Fibroblast of lung (primary cell): Measurements from ENCODE around the gene TMEM178B.

Source experiments
- EZH2 ChIP-seq: IDR thresholded peaks from 2 replicates; pipeline ENCODE4 v1.5.1; 2012; ENCODE audit warnings: low read length, control low read depth, mild to moderate bottlenecking; ENCODE audit errors: missing control alignments
- TF ChIP-seq, protein P1 (sequence below), 2 donors: IDR thresholded peaks in 1 of 2; conservative IDR thresholded peaks in 1 of 2; 1 replicate in 1 of 2; 2 replicates in 1 of 2; pipeline ENCODE4 v1.5.1; 2011 to 2012; ENCODE audit warnings: low read length in 2 of 2, control low read depth in 1 of 2, inconsistent platforms in 1 of 2, low read depth in 1 of 2, mild to moderate bottlenecking in 1 of 2

- TF ChIP-seq, protein P1, sequence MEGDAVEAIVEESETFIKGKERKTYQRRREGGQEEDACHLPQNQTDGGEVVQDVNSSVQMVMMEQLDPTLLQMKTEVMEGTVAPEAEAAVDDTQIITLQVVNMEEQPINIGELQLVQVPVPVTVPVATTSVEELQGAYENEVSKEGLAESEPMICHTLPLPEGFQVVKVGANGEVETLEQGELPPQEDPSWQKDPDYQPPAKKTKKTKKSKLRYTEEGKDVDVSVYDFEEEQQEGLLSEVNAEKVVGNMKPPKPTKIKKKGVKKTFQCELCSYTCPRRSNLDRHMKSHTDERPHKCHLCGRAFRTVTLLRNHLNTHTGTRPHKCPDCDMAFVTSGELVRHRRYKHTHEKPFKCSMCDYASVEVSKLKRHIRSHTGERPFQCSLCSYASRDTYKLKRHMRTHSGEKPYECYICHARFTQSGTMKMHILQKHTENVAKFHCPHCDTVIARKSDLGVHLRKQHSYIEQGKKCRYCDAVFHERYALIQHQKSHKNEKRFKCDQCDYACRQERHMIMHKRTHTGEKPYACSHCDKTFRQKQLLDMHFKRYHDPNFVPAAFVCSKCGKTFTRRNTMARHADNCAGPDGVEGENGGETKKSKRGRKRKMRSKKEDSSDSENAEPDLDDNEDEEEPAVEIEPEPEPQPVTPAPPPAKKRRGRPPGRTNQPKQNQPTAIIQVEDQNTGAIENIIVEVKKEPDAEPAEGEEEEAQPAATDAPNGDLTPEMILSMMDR (conservative IDR thresholded peaks at IDR 0.05 in 1 of 2, IDR thresholded peaks at IDR 0.05 in 1 of 2; ENCODE audit: low read depth in 1 of 2, low read length in 2 of 2): no peak
- TF ChIP-seq EZH2: no peak
These were observed 427.6 kb downstream of the TMEM178B start for GRCh38 chr7:141501451-141501850.
